HEK293 (cell line): ENCODE data around the gene GTF2F2.
"Not testable (repeated sequence)": the region's sequence is repeated elsewhere in the genome, so short reads cannot be mapped to it uniquely, and the experiment has no call there.

Experiments
- CTCF ChIP-seq: fragments of 450-650 bp; formaldehyde crosslinking; IDR thresholded peaks from 2 replicates; pipeline ENCODE4 v1.5.1; 2016; ENCODE audit warnings: missing biosample characterization, missing genetic modification characterization
- ELK4 ChIP-seq: IDR thresholded peaks from 2 replicates; pipeline ENCODE4 v1.6.1; 2011; ENCODE audit warnings: mild to moderate bottlenecking, low read depth, low read length, borderline replicate concordance
- FEZF1 ChIP-seq: fragments of 450-650 bp; formaldehyde crosslinking; IDR thresholded peaks from 2 replicates; pipeline ENCODE4 v1.5.1; 2016; ENCODE audit warnings: missing biosample characterization, missing genetic modification characterization
- KLF16 ChIP-seq: fragments of 450-650 bp; formaldehyde crosslinking; IDR thresholded peaks from 2 replicates; pipeline ENCODE4 v1.5.1; 2017; ENCODE audit warnings: missing biosample characterization, missing genetic modification characterization
- SETDB1 ChIP-seq: IDR thresholded peaks from one replicate; pipeline ENCODE4 v1.6.1; 2017; ENCODE audit warnings: mild to moderate bottlenecking, low read length, moderate library complexity, mixed read lengths; ENCODE audit not compliant: insufficient read length
- TRIM28 ChIP-seq: IDR thresholded peaks from 2 replicates; pipeline ENCODE4 v1.6.1; 2011; ENCODE audit warnings: low read length, control low read depth, borderline replicate concordance
- ZNF24 ChIP-seq: fragments of 450-650 bp; formaldehyde crosslinking; IDR thresholded peaks from 2 replicates; pipeline ENCODE4 v1.5.1; 2016; ENCODE audit warnings: missing biosample characterization, missing genetic modification characterization
- ZNF514 ChIP-seq: fragments of 450-650 bp; formaldehyde crosslinking; IDR thresholded peaks from 2 replicates; pipeline ENCODE4 v1.5.1; 2016; ENCODE audit warnings: missing biosample characterization, missing genetic modification characterization
- ZNF544 ChIP-seq: fragments of 450-650 bp; formaldehyde crosslinking; IDR thresholded peaks from 2 replicates; pipeline ENCODE4 v1.5.0; 2017; ENCODE audit warnings: missing biosample characterization, missing genetic modification characterization
- ZNF610 ChIP-seq: fragments of 450-650 bp; formaldehyde crosslinking; IDR thresholded peaks from 2 replicates; pipeline ENCODE4 v1.5.1; 2016; ENCODE audit warnings: missing biosample characterization, missing genetic modification characterization, borderline replicate concordance
- ZNF785 ChIP-seq: fragments of 450-650 bp; formaldehyde crosslinking; IDR thresholded peaks from 2 replicates; pipeline ENCODE4 v1.5.1; 2016; ENCODE audit warnings: missing biosample characterization, missing genetic modification characterization

GRCh38 chr13:45189077-45189476 is 68.8 kb downstream of the GTF2F2 start:
- not testable (repeated sequence) for TF ChIP-seq CTCF (tag by site-specific recombination); TRIM28; ZNF610 (tag by site-specific recombination); KLF16; ZNF544 (tag by site-specific recombination); ZNF514 (tag by site-specific recombination); ZNF785 (tag by site-specific recombination); ZNF24 (tag by site-specific recombination); ELK4; SETDB1; FEZF1 (tag by site-specific recombination)
